ENCODE results near the gene KCND3. TPM values are rescaled to one million over a fixed set of nuclear protein-coding genes. Genes with fewer than 3 reads are reported as not detected.

Gene KCND3
- polyA plus RNA-seq, 1 donor (not counting 4 experiments of a cell fraction or from before 2014, with no cell fraction given), result 0.21 TPM

DNA sequence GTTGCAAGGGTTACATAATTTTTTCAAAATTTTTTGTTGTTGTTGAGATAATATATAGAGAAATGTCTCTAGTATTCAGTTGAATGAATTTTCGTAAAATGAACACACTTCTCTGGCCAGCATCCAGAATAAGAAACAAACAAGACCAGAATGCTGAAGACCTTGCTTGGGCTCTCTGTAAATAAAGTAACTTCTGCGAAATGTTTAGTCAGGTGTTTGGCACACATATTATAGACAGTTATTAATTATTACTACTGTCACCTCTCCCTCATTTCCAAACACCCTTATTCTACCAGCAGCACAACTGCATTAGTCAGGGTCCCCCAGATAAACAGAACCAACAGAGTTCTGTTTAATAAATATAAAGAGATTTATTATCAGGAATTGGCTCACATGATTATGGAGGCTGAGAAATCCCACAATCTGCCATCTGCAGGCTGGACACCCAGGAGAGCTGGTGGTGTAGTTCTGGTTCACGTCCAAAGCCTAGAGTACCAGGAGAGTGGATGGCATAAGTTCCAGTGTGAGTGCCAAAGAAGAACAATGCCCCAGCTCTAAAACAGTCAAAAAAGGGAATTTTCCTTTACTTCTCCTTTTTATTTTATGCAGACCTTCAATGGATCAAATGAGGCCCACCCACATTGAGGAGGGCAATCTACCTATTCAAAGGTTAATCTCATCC is 44.1 kb upstream of the KCND3 start:
- no peaks in the 10 kb centered on the region for H3K4me1 ChIP-seq (ENCODE audit: control insufficient read depth, extremely low read depth, insufficient read depth, low read length)
- no peaks in the 10 kb centered on the region for H3K36me3 ChIP-seq (ENCODE audit: control insufficient read depth in 2 of 2, extremely low read depth in 1 of 2, insufficient read depth in 2 of 2, low read length in 2 of 2)
- H3K9me3 ChIP-seq (ENCODE audit: control insufficient read depth, low read depth, low read length), result no peaks in the 10 kb centered on the region
- H4K20me1 ChIP-seq (ENCODE audit: control insufficient read depth, extremely low read depth, insufficient read depth, low read length), result no peaks in the 10 kb centered on the region
- H2AFZ ChIP-seq (ENCODE audit: control insufficient read depth, low read length), result no peak overlapping the region
- H3K9me1 ChIP-seq (ENCODE audit: control insufficient read depth, extremely low read depth, insufficient read depth, low read length), result no peaks in the 10 kb centered on the region
- FAIRE-seq (no peak), DNase-seq (ENCODE audit: low read depth, low spot score) (no peak)
- no peak overlapping the region for H3K4me2 ChIP-seq (ENCODE audit: control insufficient read depth, extremely low read depth, insufficient read depth, low read depth, low read length)
- no peak overlapping the region for H3K9ac ChIP-seq (ENCODE audit: control insufficient read depth, extremely low read depth, insufficient read depth, low read length)
- H3K27ac ChIP-seq (ENCODE audit: control insufficient read depth, insufficient read depth, low read length), result no peak overlapping the region
- no peak for TF ChIP-seq EZH2 (IDR thresholded peaks at IDR 0.05; ENCODE audit: low read length)
- TF ChIP-seq, protein P1, sequence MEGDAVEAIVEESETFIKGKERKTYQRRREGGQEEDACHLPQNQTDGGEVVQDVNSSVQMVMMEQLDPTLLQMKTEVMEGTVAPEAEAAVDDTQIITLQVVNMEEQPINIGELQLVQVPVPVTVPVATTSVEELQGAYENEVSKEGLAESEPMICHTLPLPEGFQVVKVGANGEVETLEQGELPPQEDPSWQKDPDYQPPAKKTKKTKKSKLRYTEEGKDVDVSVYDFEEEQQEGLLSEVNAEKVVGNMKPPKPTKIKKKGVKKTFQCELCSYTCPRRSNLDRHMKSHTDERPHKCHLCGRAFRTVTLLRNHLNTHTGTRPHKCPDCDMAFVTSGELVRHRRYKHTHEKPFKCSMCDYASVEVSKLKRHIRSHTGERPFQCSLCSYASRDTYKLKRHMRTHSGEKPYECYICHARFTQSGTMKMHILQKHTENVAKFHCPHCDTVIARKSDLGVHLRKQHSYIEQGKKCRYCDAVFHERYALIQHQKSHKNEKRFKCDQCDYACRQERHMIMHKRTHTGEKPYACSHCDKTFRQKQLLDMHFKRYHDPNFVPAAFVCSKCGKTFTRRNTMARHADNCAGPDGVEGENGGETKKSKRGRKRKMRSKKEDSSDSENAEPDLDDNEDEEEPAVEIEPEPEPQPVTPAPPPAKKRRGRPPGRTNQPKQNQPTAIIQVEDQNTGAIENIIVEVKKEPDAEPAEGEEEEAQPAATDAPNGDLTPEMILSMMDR (optimal IDR thresholded peaks at IDR 0.05 in 1 of 3, IDR thresholded peaks at IDR 0.05 in 1 of 3, conservative IDR thresholded peaks at IDR 0.05 in 1 of 3; ENCODE audit: extremely low read depth in 1 of 3, insufficient read depth in 2 of 3, low read length in 3 of 3), result no peak
- H3K79me2 ChIP-seq (ENCODE audit: control insufficient read depth, insufficient read depth, low read length), result no peaks in the 10 kb centered on the region
- no peak overlapping the region for H3K4me3 ChIP-seq (ENCODE audit: control insufficient read depth in 2 of 3, extremely low read depth in 1 of 3, insufficient read depth in 2 of 3, low read depth in 1 of 3, low read length in 3 of 3)
- H3K27me3 ChIP-seq (ENCODE audit: control insufficient read depth, extremely low read depth, insufficient read depth, low read length), result peaks cover 8% of the 10 kb centered on the region
- dilution Hi-C loops (cut with MboI; ENCODE audit: extremely low pct_ligation_motif_present, low sequenced_read_pairs), result no loop called here

GRCh38 chr1:112030157-112030556 is 40.7 kb upstream of the KCND3 start:
- no peak for FAIRE-seq
- dilution Hi-C loops (cut with MboI; ENCODE audit: extremely low pct_ligation_motif_present, low sequenced_read_pairs), result no loop called here

More at GRCh38 chr1:112030157-112030556, 40.7 kb upstream of the KCND3 start:
- peaks cover 10% of the 10 kb centered on the region for H3K27me3 ChIP-seq (ENCODE audit: control insufficient read depth, extremely low read depth, insufficient read depth, low read length)
- H3K4me3 ChIP-seq (ENCODE audit: control insufficient read depth in 2 of 3, extremely low read depth in 1 of 3, insufficient read depth in 2 of 3, low read depth in 1 of 3, low read length in 3 of 3), result no peak overlapping the region
- no peak overlapping the region for H3K4me2 ChIP-seq (ENCODE audit: control insufficient read depth, extremely low read depth, insufficient read depth, low read depth, low read length)
- no peaks in the 10 kb centered on the region for H3K79me2 ChIP-seq (ENCODE audit: control insufficient read depth, insufficient read depth, low read length)
- H3K27ac ChIP-seq (ENCODE audit: control insufficient read depth, insufficient read depth, low read length), result no peak overlapping the region
- no peak for TF ChIP-seq EZH2 (IDR thresholded peaks at IDR 0.05; ENCODE audit: low read length)
- TF ChIP-seq, protein P1 (optimal IDR thresholded peaks at IDR 0.05 in 1 of 3, IDR thresholded peaks at IDR 0.05 in 1 of 3, conservative IDR thresholded peaks at IDR 0.05 in 1 of 3; ENCODE audit: extremely low read depth in 1 of 3, insufficient read depth in 2 of 3, low read length in 3 of 3), result no peak
- H3K36me3 ChIP-seq (ENCODE audit: control insufficient read depth in 2 of 2, extremely low read depth in 1 of 2, insufficient read depth in 2 of 2, low read length in 2 of 2), result no peaks in the 10 kb centered on the region
- H3K9me3 ChIP-seq (ENCODE audit: control insufficient read depth, low read depth, low read length), result no peaks in the 10 kb centered on the region
- DNase-seq (ENCODE audit: low read depth, low spot score), result no peak
- H3K4me1 ChIP-seq (ENCODE audit: control insufficient read depth, extremely low read depth, insufficient read depth, low read length), result no peaks in the 10 kb centered on the region
- no peak overlapping the region for H2AFZ ChIP-seq (ENCODE audit: control insufficient read depth, low read length)
- no peaks in the 10 kb centered on the region for H3K9me1 ChIP-seq (ENCODE audit: control insufficient read depth, extremely low read depth, insufficient read depth, low read length)
- no peaks in the 10 kb centered on the region for H4K20me1 ChIP-seq (ENCODE audit: control insufficient read depth, extremely low read depth, insufficient read depth, low read length)
- no peak overlapping the region for H3K9ac ChIP-seq (ENCODE audit: control insufficient read depth, extremely low read depth, insufficient read depth, low read length)

All from keratinocyte (primary cell).